HG02973 (cell line): ENCODE data around the gene CARD19.
A peak's percentile ranks its signal among the peaks of the same experiment; 100 is the strongest.

ENCODE experiments used
- ATAC-seq: cut with Tn5 transposase; IDR thresholded peaks from one replicate; pipeline ENCODE4 v1.9.1; 2021; ENCODE audit warnings: moderate library complexity; ENCODE audit not compliant: unreplicated experiment

The CARD19 gene

GRCh38 chr9:93086447-93087224 is 9.4 kb upstream of the CARD19 start:
- no peak for ATAC-seq

- no peak for ATAC-seq
Measured at GRCh38 chr9:93087971-93088655, 7.9 kb upstream of the CARD19 start.

GRCh38 chr9:93088656-93089015 is 7.4 kb upstream of the CARD19 start:
- ATAC-seq = no peak

GRCh38 chr9:93089024-93089423 is 7.0 kb upstream of the CARD19 start:
- ATAC-seq = no peak

GRCh38 chr9:93089481-93089991 is 6.5 kb upstream of the CARD19 start:
- no peak for ATAC-seq

GRCh38 chr9:93090091-93090655 is 5.8 kb upstream of the CARD19 start:
- no peak for ATAC-seq

GRCh38 chr9:93091056-93091452 is 5.0 kb upstream of the CARD19 start:
- ATAC-seq = no peak

GRCh38 chr9:93091453-93092081 is 4.5 kb upstream of the CARD19 start:
- ATAC-seq = no peak

- ATAC-seq = no peak
Measured at GRCh38 chr9:93092251-93092991, 3.6 kb upstream of the CARD19 start.

GRCh38 chr9:93093127-93093876 is 2.7 kb upstream of the CARD19 start:
- no peak for ATAC-seq

- ATAC-seq = no peak
Measured at GRCh38 chr9:93093877-93094657, 1.9 kb upstream of the CARD19 start.

- ATAC-seq = no peak
Measured at GRCh38 chr9:93094658-93095204, 1.3 kb upstream of the CARD19 start.

GRCh38 chr9:93095205-93096130 is 549 bp upstream of the CARD19 start:
- peak; percentile 54 for ATAC-seq

- ATAC-seq = no peak
Measured at GRCh38 chr9:93096811-93097382, 880 bp downstream of the CARD19 start.

GRCh38 chr9:93097511-93098201 is 1.6 kb downstream of the CARD19 start:
- no peak for ATAC-seq

- no peak for ATAC-seq
Measured at GRCh38 chr9:93098236-93098946, 2.4 kb downstream of the CARD19 start.
